AG09319 (cell line): Measurements from ENCODE around the gene CANT1.
A peak's percentile ranks its signal among the peaks of the same experiment; 100 is the strongest.

ENCODE experiments used
- DNase-seq: peaks from one replicate; pipeline ENCODE4 v3.0.0-alpha.2; 2010; ENCODE audit warnings: low read depth; ENCODE audit errors: extremely low read depth
- TF ChIP-seq, protein P1 (sequence below): IDR thresholded peaks from 2 replicates; pipeline ENCODE4 v1.5.1; 2011; ENCODE audit warnings: low read depth, mild to moderate bottlenecking, inconsistent platforms, low read length, moderate library complexity

Gene CANT1

DNA sequence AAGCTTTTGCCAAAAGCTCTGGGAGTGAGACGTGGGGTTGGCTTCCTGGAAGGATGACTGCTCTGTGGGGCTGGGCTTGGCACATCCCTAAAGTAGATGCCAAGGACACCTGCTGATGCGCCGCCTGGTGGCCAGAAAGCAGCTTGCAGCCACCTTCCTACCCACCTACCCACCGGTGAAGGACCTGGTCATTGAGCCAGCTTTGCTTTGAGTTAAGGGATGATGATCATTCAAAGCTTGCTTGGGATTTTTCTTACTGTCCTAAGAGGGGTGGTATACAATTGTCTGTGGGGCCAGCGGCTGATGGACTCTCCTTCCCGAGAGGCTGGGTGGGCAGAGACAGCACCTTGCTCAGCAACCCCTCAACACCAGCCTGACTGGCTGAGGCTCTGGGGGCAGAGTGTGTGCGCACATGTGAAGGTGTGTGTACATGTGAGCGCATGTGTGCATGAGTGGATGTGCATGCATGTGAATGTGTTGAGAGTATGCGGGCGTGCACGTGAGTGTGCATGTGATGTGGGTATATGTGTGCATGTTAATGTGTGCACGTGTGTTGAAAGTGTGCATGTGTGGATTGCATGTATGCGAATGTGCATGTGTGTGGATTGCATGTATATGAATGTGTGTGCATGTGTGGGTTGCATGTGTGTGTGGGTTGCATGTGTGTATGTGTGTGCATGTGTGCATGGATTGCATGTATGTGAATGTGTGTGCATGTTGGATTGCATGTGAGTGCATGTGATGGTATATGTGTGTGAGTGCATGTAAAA, 33.0 kb upstream of the CANT1 start:
- DNase-seq = no peak
- TF ChIP-seq, protein P1, sequence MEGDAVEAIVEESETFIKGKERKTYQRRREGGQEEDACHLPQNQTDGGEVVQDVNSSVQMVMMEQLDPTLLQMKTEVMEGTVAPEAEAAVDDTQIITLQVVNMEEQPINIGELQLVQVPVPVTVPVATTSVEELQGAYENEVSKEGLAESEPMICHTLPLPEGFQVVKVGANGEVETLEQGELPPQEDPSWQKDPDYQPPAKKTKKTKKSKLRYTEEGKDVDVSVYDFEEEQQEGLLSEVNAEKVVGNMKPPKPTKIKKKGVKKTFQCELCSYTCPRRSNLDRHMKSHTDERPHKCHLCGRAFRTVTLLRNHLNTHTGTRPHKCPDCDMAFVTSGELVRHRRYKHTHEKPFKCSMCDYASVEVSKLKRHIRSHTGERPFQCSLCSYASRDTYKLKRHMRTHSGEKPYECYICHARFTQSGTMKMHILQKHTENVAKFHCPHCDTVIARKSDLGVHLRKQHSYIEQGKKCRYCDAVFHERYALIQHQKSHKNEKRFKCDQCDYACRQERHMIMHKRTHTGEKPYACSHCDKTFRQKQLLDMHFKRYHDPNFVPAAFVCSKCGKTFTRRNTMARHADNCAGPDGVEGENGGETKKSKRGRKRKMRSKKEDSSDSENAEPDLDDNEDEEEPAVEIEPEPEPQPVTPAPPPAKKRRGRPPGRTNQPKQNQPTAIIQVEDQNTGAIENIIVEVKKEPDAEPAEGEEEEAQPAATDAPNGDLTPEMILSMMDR = peak; percentile 87

DNA sequence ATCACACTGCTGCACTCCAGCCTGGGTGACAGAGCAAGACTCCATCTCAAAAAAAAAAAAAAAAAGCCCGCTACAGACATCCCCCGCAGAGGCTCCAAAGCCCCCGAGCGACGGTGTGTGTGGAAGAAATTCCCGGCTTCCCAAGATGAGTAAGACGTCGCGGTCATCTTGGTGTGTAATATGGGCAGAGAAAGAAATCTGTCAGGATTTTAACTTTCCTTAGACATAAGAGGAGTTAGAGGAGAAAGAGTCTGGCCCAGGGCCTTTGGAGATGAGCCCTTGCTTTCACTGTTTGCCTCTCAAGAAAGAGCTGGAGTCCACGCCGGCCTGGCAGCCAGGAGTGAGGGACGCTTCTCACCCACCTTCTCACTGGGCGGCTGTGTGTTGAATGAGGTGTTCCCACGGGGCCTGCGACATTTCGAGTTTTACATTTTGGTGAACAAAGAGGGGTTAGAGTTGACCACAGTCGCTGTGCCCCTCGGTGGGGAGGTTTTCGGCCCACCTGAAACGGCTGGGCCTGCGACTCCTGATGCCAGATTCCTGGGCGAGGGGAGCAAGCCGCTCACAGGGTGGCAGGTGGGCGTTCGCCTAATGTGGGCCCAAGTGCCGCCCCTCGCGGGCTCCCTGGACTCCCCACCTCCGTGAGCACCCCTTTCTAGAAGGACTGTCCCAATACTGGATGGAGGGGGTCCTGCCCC, 32.3 kb upstream of the CANT1 start:
- TF ChIP-seq, protein P1 = no peak
- no peak for DNase-seq

DNA sequence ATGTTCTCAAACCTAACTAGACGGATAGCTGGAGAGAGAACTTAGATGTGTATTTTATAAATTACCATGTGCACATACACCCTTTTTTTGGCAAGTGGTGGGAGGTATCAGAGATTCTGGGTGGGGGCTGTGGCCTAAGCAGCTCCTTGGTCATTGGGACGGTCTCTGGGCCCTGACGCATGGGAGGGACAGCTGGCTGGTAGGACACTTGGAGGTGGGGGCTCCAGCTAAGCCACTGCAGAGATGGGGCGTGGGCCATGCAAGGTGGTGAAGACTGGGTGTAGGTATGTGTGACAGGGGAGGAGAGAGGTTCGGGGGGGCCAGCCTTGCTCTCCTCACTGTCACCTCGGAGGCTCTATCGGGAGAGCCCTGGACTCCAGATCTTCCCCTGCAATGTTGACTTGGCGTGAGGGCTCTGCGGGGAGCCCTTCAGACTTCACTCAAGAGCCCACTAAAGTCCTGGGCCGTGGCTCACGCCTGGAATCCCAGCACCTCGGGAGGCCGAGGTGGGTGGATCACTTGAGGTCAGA, 31.5 kb upstream of the CANT1 start:
- TF ChIP-seq, protein P1 = no peak
- DNase-seq = no peak

DNA sequence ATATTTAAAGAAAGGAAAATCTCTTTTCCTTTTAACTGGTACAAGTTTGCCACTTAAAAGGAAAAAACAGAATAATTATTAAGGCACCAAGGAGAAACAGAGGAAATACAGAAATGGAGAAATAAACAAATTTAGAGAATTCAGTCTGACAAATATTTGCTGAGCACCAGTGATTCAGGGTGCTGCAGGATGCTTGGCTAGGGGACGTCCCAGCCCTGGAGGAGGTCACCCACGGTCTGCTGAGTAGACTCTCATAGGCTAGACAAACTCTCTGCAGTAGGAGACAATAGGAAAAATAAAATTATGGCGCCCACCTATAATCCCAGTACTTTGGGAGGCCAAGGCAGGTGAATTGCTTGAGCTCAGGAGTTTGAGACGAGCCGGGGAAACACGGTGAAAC, 30.3 kb upstream of the CANT1 start:
- TF ChIP-seq, protein P1 = no peak
- DNase-seq = no peak

DNA sequence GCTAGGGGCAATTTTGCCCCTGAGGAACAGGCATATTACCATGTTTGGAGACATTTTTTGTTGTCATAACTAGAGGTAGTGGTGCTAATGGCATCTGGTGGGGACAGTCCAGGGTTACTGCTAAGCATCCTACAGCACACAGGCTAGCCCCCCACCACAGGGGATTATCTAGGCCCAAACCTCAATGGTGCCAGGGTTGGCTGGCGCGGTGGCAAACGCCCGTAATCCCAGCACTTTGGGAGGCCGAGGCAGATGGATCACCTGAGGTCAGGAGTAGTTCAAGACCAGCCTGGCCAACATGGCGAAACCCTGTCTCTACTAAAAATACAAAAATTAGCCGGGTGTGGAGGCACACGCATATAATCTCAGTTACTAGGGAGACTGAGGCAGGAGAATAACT, 29.6 kb upstream of the CANT1 start:
- DNase-seq = no peak
- TF ChIP-seq, protein P1 = no peak

DNA sequence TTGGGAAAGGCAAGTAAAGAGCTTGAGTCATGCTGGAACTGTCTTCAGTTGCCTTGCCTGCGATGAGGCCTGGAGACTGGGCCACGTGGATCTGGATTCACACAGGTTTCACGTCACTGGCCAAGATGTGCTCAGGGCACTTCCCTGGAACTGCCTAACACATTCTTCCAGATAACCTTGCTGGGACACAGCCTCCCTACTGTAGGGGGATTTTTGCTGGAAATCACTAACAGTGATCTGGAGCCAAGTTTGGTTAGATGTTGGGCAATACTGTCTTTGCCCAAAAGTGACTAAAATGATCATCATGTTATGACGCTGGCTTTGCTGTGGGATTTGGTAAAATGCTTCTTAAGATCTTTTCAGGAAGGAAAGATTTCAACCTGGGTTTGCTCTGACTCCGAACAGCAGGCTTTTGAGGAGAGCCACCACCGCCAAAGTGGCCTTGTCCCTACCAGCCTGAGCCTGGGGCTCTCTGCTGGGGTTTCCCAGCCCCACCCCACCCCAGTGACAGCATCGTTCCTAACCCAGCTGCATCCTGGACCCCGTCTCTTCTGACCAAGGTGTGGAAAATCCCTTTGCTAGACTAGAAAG, 29.1 kb upstream of the CANT1 start:
- peak; percentile 90 for DNase-seq

More for the DNA sequence above, 29.1 kb upstream of the CANT1 start:
- TF ChIP-seq, protein P1 = no peak
